Hepatocyte (in vitro differentiated cells): ENCODE data around the gene PRKCSH. TPM values are rescaled to one million over a fixed set of nuclear protein-coding genes. Genes with fewer than 3 reads are reported as not detected.
A peak's percentile ranks its signal among the peaks of the same experiment; 100 is the strongest.

Experiments used
- DNase-seq: peaks from one replicate; pipeline ENCODE4 v3.0.0-alpha.2; 2016; ENCODE audit warnings: low spot score
- H2AFZ ChIP-seq: fragments of 200-600 bp; sonication (generic); 2 replicates; pipeline ENCODE4 v1.6.0; 2016; ENCODE audit warnings: antibody characterized with exemption, mild to moderate bottlenecking
- H3K27ac ChIP-seq: fragments of 200-600 bp; sonication (generic); 2 replicates; pipeline ENCODE4 v1.5.1; 2016; ENCODE audit warnings: mild to moderate bottlenecking
- H3K27me3 ChIP-seq: fragments of 200-600 bp; sonication (generic); 2 replicates; pipeline ENCODE4 v1.6.1; 2016
- H3K36me3 ChIP-seq: fragments of 200-600 bp; sonication (generic); replicated peaks from 2 replicates; pipeline ENCODE4 v1.5.1; 2016; ENCODE audit warnings: low read depth; ENCODE audit not compliant: insufficient read depth
- H3K4me1 ChIP-seq: fragments of 200-600 bp; sonication (generic); 2 replicates; pipeline ENCODE4 v1.5.1; 2016; ENCODE audit warnings: mild to moderate bottlenecking, moderate library complexity; ENCODE audit not compliant: insufficient read depth
- H3K4me2 ChIP-seq: fragments of 200-600 bp; sonication (generic); 2 replicates; pipeline ENCODE4 v1.6.0; 2016
- H3K4me3 ChIP-seq: fragments of 200-600 bp; sonication (generic); 2 replicates; pipeline ENCODE4 v1.5.1; 2016; ENCODE audit warnings: mild to moderate bottlenecking
- H3K79me2 ChIP-seq: fragments of 200-600 bp; sonication (generic); 2 replicates; pipeline ENCODE4 v1.6.0; 2017; ENCODE audit warnings: mild to moderate bottlenecking
- H3K9me2 ChIP-seq: fragments of 200-600 bp; sonication (generic); replicated peaks from 2 replicates; pipeline ENCODE4 v1.6.0; 2017; ENCODE audit warnings: mild to moderate bottlenecking; ENCODE audit not compliant: insufficient read depth
- H3K9me3 ChIP-seq: fragments of 200-600 bp; sonication (generic); 2 replicates; pipeline ENCODE4 v1.5.1; 2016; ENCODE audit warnings: low read depth, mild to moderate bottlenecking
- H4K20me1 ChIP-seq: fragments of 200-600 bp; sonication (generic); 2 replicates; pipeline ENCODE4 v1.6.0; 2016; ENCODE audit warnings: mild to moderate bottlenecking; ENCODE audit not compliant: insufficient read depth, poor library complexity, severe bottlenecking
- CTCF ChIP-seq: fragments of 200-600 bp; sonication (generic); IDR thresholded peaks from 2 replicates; pipeline ENCODE4 v1.5.1; 2016; ENCODE audit warnings: antibody characterized with exemption, mild to moderate bottlenecking; ENCODE audit not compliant: poor library complexity
- EZH2 ChIP-seq: fragments of 200-600 bp; sonication (generic); IDR thresholded peaks from 2 replicates; pipeline ENCODE4 v1.6.1; 2016; ENCODE audit warnings: antibody characterized with exemption, mild to moderate bottlenecking, borderline replicate concordance
- EZH2phosphoT487 ChIP-seq: fragments of 200-600 bp; sonication (generic); IDR thresholded peaks from one replicate; pipeline ENCODE4 v1.6.1; 2018; ENCODE audit warnings: antibody characterized with exemption, mild to moderate bottlenecking, low read depth, moderate library complexity; ENCODE audit not compliant: unreplicated experiment, severe bottlenecking
- WGBS: methylation state at CpG from one replicate; pipeline ENCODE4 v1.1.6; 2016; ENCODE audit warnings: low lambda C conversion rate; ENCODE audit errors: missing lambda C conversion rate; 5-methylcytosine and 5-hydroxymethylcytosine counted together
- polyA plus RNA-seq: library from polyadenylated mRNA; unstranded; fragments of >200 nt; fragmentation: Nextera tagmentation; extraction: Ambion mirVana; gene quantifications from 2 replicates; pipeline ENCODE4 v1.2.1, GENCODE V29; 2016
- total RNA-seq: library from RNA; depleted of rRNA; stranded (reverse); fragments of >200 nt; gene quantifications from 2 replicates; pipeline ENCODE4 v1.2.3, GENCODE V29; 2014

PRKCSH gene
- total and polyA plus RNA-seq, 2 experiments from 2014 or later: 85.1 to 251 TPM

DNA sequence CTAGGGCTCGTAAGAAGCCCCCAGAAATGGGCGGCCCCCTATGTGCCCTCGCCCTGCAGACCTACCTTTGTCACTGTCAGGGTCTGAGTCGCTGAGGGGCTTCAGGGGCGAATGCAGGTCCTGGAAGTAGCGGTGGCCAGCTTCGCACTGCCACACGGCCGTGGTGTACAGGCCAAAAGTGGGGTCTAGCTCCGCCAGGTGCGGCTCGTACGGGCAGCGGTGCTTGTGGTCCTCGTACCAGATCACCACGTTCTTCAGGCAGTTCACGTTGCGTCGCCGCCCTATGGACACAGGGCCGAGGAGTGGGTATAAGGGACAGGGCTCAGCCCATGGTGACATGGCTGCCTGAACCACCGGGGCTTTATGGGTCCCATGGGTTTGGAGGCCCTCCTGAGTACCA lies 60.5 kb downstream of the PRKCSH start:
- H3K36me3 ChIP-seq: no peaks in the 10 kb centered on the region
- no peak overlapping the region for H2AFZ ChIP-seq
- H3K27ac ChIP-seq: no peak overlapping the region
- H3K79me2 ChIP-seq: no peaks in the 10 kb centered on the region
- no peaks in the 10 kb centered on the region for H4K20me1 ChIP-seq
- no peak for TF ChIP-seq CTCF
- TF ChIP-seq EZH2phosphoT487: no peak
- H3K9me3 ChIP-seq: no peaks in the 10 kb centered on the region
- H3K27me3 ChIP-seq: no peaks in the 10 kb centered on the region
- H3K4me2 ChIP-seq: no peak overlapping the region
- H3K9me2 ChIP-seq: no peaks in the 10 kb centered on the region
- 98% methylated on average over 22 of the region's 22 CpGs for WGBS
- no peak for DNase-seq
- H3K4me3 ChIP-seq: no peak overlapping the region
- no peaks in the 10 kb centered on the region for H3K4me1 ChIP-seq

DNA sequence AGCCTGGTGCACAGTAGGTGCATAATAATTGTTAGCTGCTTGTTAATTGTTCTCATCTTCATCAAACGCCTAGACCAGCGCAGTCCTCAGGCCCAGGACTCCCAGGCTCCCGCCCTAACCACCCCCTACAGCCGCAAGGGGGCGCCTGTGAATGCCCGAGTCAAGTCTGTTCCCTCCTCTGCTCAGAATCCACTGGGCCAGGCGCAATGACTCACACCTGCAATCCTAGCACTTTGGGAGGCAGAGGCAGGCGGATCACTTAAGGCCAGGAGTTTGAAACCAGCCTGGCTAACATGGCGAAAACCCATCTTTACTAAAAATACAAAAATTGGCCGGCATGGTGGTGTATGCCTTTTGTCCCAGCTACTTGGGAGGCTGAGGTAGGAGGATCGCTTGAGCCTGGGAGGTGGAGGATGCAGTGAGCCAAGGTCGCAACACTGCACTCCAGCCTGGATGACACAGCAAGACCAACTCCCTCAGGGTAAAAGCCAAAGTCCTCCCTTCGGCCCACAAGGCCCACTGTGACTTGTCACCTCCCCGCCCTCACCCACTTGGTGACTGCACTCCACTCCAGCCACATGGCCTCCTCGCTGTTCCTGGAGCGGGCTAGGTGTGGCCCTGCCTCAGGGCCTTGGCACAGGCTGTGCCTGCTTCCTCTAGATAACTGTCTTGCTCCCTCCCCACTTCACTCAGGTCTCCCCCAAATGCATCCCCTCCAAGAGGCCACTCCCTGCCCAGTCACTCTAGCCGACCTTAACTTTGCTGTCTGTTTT lies 61.1 kb downstream of the PRKCSH start:
- DNase-seq: peak; percentile 72
- no peak overlapping the region for H3K4me3 ChIP-seq
- H2AFZ ChIP-seq: no peak overlapping the region
- H3K9me2 ChIP-seq: no peaks in the 10 kb centered on the region
- H3K9me3 ChIP-seq: no peaks in the 10 kb centered on the region
- WGBS: 71% methylated on average over 17 of the region's 17 CpGs
- no peaks in the 10 kb centered on the region for H3K36me3 ChIP-seq
- no peaks in the 10 kb centered on the region for H3K27me3 ChIP-seq
- no peaks in the 10 kb centered on the region for H3K4me1 ChIP-seq
- no peak overlapping the region for H3K4me2 ChIP-seq
- TF ChIP-seq EZH2: no peak
- no peak for TF ChIP-seq EZH2phosphoT487
- TF ChIP-seq CTCF: peak; percentile 54
- no peaks in the 10 kb centered on the region for H4K20me1 ChIP-seq
- no peak overlapping the region for H3K27ac ChIP-seq
- no peaks in the 10 kb centered on the region for H3K79me2 ChIP-seq

- H3K4me3 ChIP-seq: no peak overlapping the region
- no peaks in the 10 kb centered on the region for H3K36me3 ChIP-seq
- no peak for TF ChIP-seq EZH2
- no peak for TF ChIP-seq CTCF
- TF ChIP-seq EZH2phosphoT487: no peak
- H3K4me2 ChIP-seq: no peak overlapping the region
- H3K4me1 ChIP-seq: no peaks in the 10 kb centered on the region
- no peak overlapping the region for H3K27ac ChIP-seq
- no peak for DNase-seq
- H2AFZ ChIP-seq: no peak overlapping the region
- WGBS: 94% methylated on average over 6 of the region's 6 CpGs
- H3K9me3 ChIP-seq: no peaks in the 10 kb centered on the region
- H3K27me3 ChIP-seq: no peaks in the 10 kb centered on the region
- no peaks in the 10 kb centered on the region for H4K20me1 ChIP-seq
- H3K9me2 ChIP-seq: no peaks in the 10 kb centered on the region
- peaks cover 8% of the 10 kb centered on the region for H3K79me2 ChIP-seq
Measured at GRCh38 chr19:11499220-11499726, 63.8 kb downstream of the PRKCSH start.
